Lower lobe of right lung (tissue), 2 donors: ENCODE measurements around the gene TTI1. TPM values are rescaled to one million over a fixed set of nuclear protein-coding genes. Genes with fewer than 3 reads are reported as not detected.
"Not testable (repeated sequence)": the region's sequence is repeated elsewhere in the genome, so short reads cannot be mapped to it uniquely, and the experiment has no call there.

Experiments
- ATAC-seq, 2 donors: fragments of 200-7000 bp; cut with Tn5 transposase; one replicate each; pipeline ENCODE4 v1.9.1; 2020 to 2022; ENCODE audit warnings: mild to moderate bottlenecking in 2 of 2, moderate library complexity in 2 of 2
- DNase-seq: peaks from one replicate; pipeline ENCODE4 v3.0.0-alpha.2; 2020
- H3K27ac ChIP-seq: fragments of 200-600 bp; one replicate; pipeline ENCODE4 v1.8.0; 2022
- H3K27me3 ChIP-seq: fragments of 200-600 bp; one replicate; pipeline ENCODE4 v1.8.0; 2022; ENCODE audit warnings: low read depth
- H3K36me3 ChIP-seq: fragments of 200-600 bp; one replicate; pipeline ENCODE4 v1.8.0; 2022; ENCODE audit warnings: mild to moderate bottlenecking
- H3K4me1 ChIP-seq: fragments of 200-600 bp; one replicate; pipeline ENCODE4 v1.8.0; 2022
- H3K4me3 ChIP-seq: fragments of 200-600 bp; one replicate; pipeline ENCODE4 v1.8.0; 2022; ENCODE audit warnings: mild to moderate bottlenecking
- H3K9me3 ChIP-seq: fragments of 200-600 bp; one replicate; pipeline ENCODE4 v1.8.0; 2022
- intact Hi-C: fragments of 100-400 bp; cut with DNase I; formaldehyde crosslinking; loops from one replicate; pipeline ENCODE4 v1.11.0; 2022
- total RNA-seq: library from RNA; stranded (reverse); fragmentation: NEBNext Ultra II Directional; extraction: Animal tissue kit (Norgen Biotek cat#: 25700); gene quantifications from one replicate; pipeline ENCODE4 v1.2.1, GENCODE V29; 2021
- TF ChIP-seq, protein P1 (sequence below): fragments of 200-600 bp; IDR thresholded peaks from one replicate; pipeline ENCODE4 v1.8.0; 2022; ENCODE audit warnings: antibody characterized with exemption, mild to moderate bottlenecking
- donor health status: DM: no; HTN: yes; CAD: no; lungs with severe emphysema.

TTI1 gene
- total RNA-seq, 1 donor from 2014 or later, result 16.7 TPM

DNA sequence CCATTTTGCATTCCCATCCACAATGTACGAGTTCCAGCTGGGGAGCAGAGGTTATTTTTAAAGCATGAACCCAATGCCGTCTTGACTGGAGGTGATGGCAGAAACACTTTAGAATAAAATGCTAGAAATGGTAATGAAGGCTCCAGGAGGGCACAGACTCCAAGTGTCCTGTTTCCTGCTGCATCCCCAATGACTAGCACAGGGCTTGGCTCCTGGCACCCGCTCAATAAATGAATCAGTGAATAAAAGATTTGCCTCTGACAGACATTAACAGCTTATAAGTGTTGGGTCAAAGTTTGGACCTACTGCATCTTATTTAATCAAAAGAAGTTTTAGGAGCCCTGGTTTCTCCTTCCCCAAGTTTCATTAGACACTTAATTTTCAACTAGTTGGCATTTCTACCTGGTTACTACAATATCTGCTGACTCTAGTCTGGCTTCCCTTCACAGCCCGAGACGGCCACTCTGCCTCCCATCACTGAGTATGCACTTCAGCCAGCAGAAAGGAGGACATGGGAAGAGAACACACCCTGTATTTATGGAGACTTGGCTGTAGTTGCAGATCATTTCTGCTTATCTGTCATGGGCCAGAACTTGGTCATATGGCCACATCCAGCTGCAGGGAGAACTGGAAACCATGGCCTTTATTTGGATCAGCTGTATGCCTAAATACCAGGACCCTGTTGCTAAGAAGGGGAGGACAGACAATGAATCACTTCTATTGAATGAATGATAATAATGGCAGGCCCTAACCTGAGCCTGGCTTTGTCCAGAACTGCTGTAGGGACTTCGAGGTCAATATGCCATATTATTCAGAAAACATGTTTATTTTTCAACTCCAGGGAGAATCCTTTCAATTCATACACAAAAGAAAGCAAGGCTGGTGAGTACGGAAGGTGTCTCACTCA, 63.1 kb downstream of the TTI1 start:
- intact Hi-C loops, result no loop called here
- TF ChIP-seq, protein P1, sequence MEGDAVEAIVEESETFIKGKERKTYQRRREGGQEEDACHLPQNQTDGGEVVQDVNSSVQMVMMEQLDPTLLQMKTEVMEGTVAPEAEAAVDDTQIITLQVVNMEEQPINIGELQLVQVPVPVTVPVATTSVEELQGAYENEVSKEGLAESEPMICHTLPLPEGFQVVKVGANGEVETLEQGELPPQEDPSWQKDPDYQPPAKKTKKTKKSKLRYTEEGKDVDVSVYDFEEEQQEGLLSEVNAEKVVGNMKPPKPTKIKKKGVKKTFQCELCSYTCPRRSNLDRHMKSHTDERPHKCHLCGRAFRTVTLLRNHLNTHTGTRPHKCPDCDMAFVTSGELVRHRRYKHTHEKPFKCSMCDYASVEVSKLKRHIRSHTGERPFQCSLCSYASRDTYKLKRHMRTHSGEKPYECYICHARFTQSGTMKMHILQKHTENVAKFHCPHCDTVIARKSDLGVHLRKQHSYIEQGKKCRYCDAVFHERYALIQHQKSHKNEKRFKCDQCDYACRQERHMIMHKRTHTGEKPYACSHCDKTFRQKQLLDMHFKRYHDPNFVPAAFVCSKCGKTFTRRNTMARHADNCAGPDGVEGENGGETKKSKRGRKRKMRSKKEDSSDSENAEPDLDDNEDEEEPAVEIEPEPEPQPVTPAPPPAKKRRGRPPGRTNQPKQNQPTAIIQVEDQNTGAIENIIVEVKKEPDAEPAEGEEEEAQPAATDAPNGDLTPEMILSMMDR, result no peak
- Histone ChIP-seq H3K4me3 (no peak overlapping the region), H3K4me1 (no peaks in the 10 kb centered on the region), H3K27me3 (no peaks in the 10 kb centered on the region), H3K9me3 (no peaks in the 10 kb centered on the region), H3K36me3 (no peaks in the 10 kb centered on the region), H3K27ac (no peak overlapping the region)
- no peak for DNase-seq
- ATAC-seq, result no peak

DNA sequence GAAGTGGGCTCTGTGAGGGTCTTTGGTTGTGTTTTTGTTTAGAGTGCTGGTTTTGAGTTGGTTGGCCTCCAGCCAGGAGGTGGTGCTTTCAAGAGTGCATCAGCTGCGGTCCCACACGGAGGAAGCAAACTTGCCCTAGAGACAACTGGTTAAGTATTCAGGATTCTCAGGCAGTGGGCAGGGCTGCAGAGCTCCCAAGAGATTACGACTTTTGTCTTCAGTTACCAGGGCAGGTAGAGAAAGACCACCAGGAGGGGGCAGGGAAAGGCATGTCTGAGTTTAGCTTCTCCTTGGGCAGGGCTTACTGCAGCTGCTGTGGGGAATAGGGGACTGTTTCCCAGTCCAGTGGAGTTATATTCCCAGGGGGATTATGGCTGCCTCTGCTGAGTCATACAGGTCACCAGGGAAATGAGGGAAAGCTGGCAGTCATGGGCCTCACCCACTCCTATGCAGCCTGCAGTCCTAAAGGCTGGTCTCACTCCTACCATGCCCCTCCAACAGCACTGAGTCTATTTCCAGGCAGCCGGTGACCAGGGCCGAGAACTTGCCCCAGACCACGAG, 64.3 kb downstream of the TTI1 start:
- Histone ChIP-seq H3K9me3 (no peaks in the 10 kb centered on the region), H3K27ac (no peak overlapping the region), H3K36me3 (no peaks in the 10 kb centered on the region), H3K4me1 (no peaks in the 10 kb centered on the region), H3K4me3 (no peak overlapping the region), H3K27me3 (no peaks in the 10 kb centered on the region)
- DNase-seq (no peak), ATAC-seq (no peak)
- TF ChIP-seq, protein P1, result no peak
- intact Hi-C loops, result no loop called here

DNA sequence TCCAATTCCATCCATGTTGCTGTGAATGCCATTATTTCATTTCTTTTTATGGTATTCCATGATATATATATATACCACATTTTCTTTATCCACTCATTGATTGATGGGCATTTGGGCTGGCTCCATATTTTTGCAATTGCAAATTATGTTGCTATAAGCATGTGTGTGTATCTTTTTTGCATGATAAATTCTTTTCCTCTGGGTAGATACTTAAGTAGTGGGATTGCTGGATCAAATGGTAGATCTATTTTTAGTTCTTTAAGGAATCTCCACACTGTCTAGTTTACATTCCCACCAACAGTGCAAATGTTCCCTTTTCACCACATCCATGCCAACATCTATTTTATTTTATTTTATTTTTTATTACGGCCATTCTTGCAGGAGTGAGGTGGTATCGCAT, 69.8 kb downstream of the TTI1 start:
- intact Hi-C loops, H3K9me3 ChIP-seq, ATAC-seq, DNase-seq, H3K27me3 ChIP-seq, H3K36me3 ChIP-seq, H3K27ac ChIP-seq, H3K4me3 ChIP-seq, H3K4me1 ChIP-seq: not testable (repeated sequence)

DNA sequence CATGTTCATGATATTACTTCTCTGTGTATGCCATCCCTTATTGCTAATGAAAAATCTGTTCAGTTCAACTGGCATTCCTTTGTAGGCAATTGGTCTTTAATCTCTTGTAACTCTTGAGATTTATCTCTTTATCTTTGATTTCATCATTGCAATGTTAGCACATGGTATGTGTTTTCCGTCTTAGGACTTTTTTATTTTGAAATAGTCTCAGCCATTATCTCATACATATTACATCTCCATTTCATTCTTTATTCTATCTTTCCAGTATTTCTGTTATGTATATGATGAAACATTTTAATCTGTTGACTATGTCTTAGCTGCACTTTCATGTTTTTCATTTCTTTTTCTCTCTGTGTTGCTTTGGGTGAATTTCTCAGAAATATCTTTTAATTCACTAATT, 72.2 kb downstream of the TTI1 start:
- Histone ChIP-seq H3K4me1 (no peaks in the 10 kb centered on the region), H3K27ac (no peak overlapping the region), H3K9me3 (no peaks in the 10 kb centered on the region), H3K36me3 (no peaks in the 10 kb centered on the region), H3K27me3 (no peaks in the 10 kb centered on the region), H3K4me3 (no peak overlapping the region)
- TF ChIP-seq, protein P1, result no peak
- ATAC-seq (no peak), DNase-seq (no peak)
- intact Hi-C loops, result no loop called here

DNA sequence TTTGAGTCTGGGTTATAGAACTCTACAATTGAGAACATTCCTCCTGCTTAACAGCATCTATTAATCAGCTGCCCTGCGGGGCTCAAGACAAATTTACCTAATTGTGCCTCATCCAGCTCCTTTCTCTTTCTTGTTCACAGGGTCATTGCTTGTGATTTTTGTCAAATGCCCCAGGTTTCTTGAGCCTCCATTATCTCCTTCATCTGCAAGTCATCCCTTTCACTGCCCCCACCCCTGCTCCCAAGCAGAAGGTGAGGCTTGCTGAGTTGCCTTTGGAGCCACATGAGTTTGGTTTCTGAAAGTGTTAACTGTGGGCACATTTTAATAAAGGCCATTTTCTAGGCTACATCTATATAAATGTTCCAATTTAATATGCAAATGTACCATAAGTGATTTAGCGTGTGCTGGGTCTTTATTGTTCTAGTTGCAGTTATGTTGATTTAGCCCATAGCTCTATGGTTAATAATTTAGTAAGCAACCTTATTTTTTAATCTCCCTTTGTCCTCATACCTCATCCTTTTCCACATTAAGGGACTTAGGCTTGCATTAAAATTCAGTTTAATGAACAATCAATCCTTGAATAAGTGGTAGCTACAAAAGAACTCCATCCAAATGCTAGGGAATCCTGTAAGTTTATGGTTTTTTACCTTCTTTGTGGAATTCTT, 74.3 kb downstream of the TTI1 start:
- no peaks in the 10 kb centered on the region for H3K36me3 ChIP-seq
- no peaks in the 10 kb centered on the region for H3K27me3 ChIP-seq
- H3K27ac ChIP-seq, result no peak overlapping the region
- H3K4me1 ChIP-seq, result no peaks in the 10 kb centered on the region
- DNase-seq (no peak), ATAC-seq (no peak)
- TF ChIP-seq, protein P1, result no peak
- H3K4me3 ChIP-seq, result no peak overlapping the region
- no peaks in the 10 kb centered on the region for H3K9me3 ChIP-seq
- intact Hi-C loops, result no loop called here
